MV-4-11 (cell line): ENCODE data around the gene OTX1.
"Not testable (repeated sequence)": the region's sequence is repeated elsewhere in the genome, so short reads cannot be mapped to it uniquely, and the experiment has no call there.

Source experiments
- DNase-seq: peaks from one replicate; lab custom pipeline; 2025; lab: John Stamatoyannopoulos, UW

Gene OTX1

GRCh38 chr2:63058921-63059792, 8.5 kb downstream of the OTX1 start:
- DNase-seq, result no peak

DNA sequence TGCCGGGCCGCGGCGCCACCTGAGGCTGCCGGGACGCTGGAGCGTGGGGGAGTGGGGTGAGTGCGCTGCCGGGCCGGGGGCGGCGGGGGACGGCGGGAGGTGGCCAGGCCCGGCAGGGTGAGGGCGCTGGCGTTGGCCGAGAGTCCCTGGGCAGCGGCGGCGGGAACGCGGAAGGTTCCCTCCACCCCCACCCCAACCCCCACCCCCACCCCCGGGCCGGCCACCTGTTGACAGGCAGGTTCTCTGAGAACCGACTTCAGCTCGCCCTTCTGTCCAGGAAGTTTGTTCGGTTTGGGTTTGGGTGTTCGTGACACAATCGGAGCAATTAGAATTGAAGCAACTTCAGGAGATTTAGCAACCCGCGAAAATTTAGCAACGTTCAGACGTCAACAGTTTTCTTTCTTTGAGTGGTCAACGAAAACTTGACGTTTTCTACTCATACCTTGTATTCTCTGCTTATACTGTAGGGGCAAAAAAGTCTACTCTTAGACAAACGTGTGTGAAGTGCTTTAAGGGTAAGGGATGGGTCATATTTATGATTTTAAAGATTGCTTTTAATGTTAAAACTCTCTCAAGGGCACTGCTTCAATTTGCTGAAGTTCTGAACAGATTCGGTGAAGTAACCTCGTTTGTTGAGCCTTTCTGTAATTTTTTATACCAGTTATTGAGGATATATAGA, 9.3 kb downstream of the OTX1 start:
- DNase-seq, result peak; percentile 69

DNA sequence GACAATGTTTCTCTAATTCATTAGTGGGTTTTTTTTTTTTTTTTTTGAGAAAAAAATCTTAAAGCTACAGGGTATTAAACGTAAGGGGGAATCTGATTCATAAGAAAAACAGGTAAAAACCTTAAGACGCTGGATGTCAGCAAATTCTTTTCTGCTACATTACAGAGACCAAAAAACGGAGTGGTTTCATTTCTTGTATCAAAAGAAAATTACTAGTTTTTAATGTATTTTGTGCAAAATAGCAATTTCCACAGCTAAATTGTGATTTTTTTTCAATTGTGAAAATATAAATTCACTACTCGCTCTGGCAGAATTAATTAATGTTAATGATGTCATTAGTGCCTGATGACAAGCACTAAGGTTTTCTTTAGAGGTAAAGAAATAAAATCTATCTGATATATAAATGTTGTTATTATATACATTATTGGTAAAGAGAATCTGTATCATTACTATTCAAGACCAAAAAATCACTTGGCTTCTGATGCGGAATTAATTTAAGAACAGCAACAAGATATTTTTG, 9.9 kb downstream of the OTX1 start:
- no peak for DNase-seq

DNA sequence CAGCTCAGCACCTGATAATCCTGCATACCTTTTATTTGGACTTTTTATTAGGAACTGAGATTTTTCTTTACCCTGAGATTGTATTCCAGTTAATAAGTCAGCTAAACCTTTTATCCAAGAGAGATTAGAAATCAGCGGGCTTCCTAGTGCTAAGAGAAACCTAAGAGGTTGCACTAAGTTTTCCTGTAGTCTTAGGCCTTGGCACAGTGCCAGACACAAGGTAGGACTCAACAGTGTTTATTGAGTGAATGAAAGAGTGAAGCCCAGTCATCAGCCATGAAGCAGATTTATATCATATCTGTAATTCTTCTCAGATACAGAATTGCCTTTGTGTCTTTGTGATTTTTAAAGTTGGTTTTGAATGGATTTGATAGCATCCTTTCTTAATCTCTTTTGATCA, 13.6 kb downstream of the OTX1 start:
- no peak for DNase-seq

DNA sequence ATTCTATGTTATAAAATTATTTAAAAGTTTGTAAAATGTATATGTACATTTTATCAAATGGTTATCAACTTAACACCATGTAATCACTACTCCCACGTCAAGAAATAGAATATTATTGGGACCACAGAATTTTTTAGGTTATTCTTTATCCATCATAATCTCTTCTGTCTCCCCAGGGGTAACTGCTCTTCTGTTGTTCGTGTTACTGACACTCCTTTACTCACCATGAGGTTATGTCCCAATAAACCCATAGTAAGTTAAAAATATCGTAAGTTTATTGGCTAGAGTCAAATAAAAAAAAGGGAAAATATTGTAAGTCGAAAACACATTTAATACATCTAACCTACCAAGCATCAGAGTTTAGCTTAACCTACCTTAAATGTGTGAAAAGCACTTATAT, 14.0 kb downstream of the OTX1 start:
- DNase-seq, result no peak

- no peak for DNase-seq
Measured at GRCh38 chr2:63066265-63066664, 15.6 kb downstream of the OTX1 start.

DNA sequence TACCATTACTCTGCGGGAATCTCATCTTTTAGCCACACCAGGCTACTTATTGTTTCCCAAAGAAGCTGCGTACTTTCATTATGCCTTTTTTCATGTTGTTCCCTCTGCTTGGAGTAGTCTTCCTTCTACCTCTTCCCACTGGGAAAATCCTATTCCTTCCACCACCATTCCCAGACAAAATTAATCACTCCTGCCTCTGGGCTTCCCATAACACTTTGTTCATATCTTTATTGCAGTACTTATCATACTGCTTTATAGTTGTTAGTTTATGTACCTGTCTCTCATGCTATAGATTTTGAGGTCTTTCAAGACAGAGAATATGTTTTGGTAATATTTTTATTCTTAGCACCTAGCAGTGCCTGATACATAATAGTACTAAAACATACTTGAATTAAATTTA, 16.2 kb downstream of the OTX1 start:
- no peak for DNase-seq

GRCh38 chr2:63071664-63072063, 21.0 kb downstream of the OTX1 start:
- DNase-seq, result no peak

DNA sequence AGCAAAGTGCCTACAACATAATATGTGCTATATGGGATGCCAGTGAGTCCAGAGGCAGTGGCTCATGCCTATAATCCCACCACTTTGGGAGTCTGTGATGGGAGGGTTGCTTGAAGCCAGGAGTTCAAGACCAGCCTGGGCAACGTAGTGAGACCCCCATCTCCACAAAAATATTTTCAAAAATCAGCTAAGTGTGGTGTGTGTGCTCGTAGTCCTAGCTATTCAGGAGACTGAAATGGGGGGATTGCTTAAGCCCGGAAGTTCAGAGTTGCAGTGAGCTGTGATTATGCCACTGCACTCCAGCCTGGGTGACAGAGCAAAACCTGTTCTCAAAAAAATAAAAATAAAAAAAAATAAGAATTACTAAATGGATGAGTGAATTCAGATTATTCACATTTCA, 23.4 kb downstream of the OTX1 start:
- DNase-seq, result no peak

GRCh38 chr2:63074399-63074798, 23.8 kb downstream of the OTX1 start:
- not testable (repeated sequence) for DNase-seq

DNA sequence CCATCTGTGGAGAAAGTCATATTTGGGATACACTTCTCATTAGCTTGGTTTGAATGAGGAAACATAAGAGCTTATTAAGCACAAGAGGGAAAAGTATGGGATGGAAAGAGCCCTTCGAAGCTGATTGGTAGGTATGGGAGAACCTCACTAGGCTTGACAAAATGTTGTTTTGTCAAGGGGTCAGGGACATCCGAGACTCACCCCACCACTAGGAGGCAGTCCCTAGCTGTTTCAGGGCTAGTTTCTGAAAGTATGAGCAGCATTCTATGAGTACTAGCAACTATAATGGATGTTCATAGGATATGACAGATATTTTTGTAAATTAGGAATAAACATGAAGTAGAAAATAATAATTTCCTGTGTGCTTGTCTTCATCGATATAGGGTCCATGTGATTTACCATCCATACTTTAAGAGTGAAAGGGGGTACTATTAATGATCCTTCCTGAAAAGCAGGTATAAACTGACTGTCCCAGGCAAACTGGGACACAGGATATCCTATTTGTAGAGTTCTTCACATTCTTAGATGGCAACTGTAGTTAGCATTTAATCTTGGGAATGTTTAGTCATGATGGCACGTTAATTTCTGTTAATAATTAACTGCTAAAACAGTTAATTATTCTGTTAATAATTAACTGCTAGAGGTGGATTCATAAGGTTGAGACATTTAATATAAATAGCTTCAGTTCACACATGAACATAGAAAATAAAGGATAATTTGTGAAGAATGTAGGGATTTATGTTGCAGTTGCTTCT, 28.4 kb downstream of the OTX1 start:
- peak; percentile 38 for DNase-seq

DNA sequence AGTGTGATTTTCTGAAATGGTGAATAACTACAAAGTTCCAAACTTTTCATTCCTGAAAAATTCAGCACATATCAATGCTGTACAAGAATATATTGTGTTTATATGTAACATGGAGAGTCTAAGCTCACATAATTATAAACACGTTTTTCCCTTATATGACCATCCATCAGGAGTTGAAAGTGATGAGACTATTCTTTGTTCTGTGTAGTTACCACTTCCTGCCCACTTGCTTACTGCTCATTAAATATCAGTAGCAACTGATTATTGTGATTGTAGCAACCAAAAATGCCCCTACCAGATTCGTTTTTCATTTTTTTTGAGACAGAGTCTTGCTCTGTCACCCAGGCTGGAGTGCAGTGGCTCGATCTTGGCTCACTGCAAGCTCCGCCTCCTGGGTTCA, 30.8 kb downstream of the OTX1 start:
- DNase-seq, result no peak

DNA sequence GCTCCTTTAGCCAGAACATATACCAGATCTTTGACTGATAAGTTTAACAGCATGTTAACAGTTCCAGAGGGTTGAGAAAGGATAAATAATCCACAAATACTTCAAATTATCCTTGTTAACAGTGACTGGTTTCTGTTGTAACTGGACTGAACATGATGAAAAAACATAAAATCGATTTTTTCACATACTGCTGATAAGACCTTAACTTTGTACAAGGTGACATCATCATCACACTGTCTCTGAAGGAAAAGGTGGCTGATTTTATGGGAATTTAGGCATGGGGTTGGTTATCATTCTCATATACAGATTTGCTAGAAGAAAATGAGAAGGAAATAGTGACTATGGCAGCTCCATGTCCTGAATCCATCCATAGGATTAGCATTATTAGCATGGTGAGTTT, 36.1 kb downstream of the OTX1 start:
- no peak for DNase-seq

DNA sequence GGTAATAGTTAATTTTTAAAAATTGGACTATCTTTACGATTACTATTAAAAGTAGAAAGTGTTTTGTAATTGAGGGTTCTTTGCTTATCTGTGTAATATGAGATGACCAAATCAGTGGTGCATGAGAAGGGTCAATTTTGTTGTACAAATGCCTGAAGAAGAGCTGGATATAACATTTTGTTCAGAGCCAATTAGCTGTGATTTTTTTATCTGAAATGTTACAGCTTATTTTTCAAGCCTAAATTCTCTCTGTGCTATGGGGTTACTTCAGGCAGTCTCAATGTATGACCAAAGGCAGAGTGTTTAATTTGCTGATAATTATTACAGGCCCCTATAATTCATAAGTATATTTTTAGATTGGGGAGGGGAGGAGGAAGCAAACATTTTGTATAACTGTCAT, 41.8 kb downstream of the OTX1 start:
- no peak for DNase-seq

DNA sequence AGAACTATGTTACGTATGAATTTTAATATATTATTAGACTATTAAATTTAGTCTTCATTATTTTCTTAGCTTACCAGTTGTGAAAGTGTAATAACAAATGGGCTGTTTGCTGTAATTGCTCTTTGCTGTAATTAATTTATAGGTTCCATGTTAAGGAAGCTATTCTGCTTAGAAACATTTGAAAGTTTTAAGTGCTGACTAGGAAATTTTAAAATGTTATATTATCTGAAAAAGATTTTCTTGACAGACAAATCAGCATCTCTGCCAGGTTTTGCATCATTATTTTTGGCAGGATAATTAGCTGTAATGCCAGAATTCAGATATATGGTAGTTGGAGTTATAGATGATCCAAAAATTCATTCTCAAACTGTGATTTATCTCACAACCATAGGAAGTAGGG, 42.2 kb downstream of the OTX1 start:
- DNase-seq, result no peak

DNA sequence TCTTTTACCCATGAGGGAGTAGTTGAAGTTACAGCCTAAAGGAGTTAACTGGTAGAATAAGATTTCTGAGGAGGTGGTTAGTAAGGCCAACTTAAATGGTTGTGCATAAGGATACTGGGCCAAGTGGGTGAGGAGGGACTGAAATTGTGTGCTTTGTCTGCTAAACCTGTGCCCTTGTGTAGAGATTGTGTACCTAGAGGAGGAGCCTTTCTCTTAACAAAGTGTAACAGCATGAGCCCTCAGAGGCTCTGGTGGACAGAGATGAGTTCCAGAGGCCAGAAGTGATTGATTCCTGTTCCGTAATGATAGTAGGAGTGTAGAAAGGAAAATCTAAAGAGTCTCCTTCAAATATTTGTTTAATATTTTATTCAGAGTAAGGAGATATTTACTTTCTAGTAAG, 42.9 kb downstream of the OTX1 start:
- DNase-seq, result no peak

GRCh38 chr2:63096491-63096890, 45.9 kb downstream of the OTX1 start:
- DNase-seq, result no peak

GRCh38 chr2:63099032-63099431, 48.4 kb downstream of the OTX1 start:
- no peak for DNase-seq

- DNase-seq, result no peak
Measured at GRCh38 chr2:63101954-63102353, 51.3 kb downstream of the OTX1 start.

DNA sequence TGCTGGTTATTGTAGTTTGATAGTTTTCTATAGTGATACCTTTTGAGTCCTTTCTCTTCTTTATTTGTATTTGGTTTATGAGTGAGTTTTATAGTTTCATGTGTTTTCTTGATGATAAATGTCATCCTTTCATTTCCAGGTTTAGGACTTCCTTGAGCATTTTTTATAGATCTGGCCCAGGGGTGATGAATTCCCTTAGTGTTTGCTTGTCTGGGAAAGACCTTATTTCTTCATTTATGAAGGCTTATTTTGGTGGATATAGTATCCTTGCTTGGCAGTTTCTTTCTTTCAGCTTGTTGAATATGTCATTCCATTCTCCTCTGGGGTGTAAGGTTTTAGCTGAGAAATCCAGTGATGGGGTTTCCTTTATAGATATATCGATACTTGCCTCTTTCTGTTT, 53.9 kb downstream of the OTX1 start:
- no peak for DNase-seq
